Ascending aorta (tissue), 2 donors: Measurements from ENCODE around the gene ADCK1. TPM values are rescaled to one million over a fixed set of nuclear protein-coding genes. Genes with fewer than 3 reads are reported as not detected.
"Not testable (repeated sequence)": the region's sequence is repeated elsewhere in the genome, so short reads cannot be mapped to it uniquely, and the experiment has no call there.

Experiments used
- DNase-seq, 2 donors: peaks; one replicate each; pipeline ENCODE4 v3.0.0-alpha.2; 2019; ENCODE audit warnings: low spot score in 2 of 2
- H3K27ac ChIP-seq, 2 donors: fragments of 200-600 bp; sonication (generic); one replicate each; pipeline ENCODE4 v1.5.1; 2016 to 2017; ENCODE audit warnings: mild to moderate bottlenecking in 1 of 2
- H3K27me3 ChIP-seq: fragments of 200-600 bp; sonication (generic); one replicate; pipeline ENCODE4 v1.5.1; 2017
- H3K36me3 ChIP-seq, 2 donors: fragments of 200-600 bp; sonication (generic); one replicate each; pipeline ENCODE4 v1.5.1; 2016
- H3K4me1 ChIP-seq, 2 donors: fragments of 200-600 bp; sonication (generic); one replicate each; pipeline ENCODE4 v1.5.1; 2016 to 2017; ENCODE audit warnings: mild to moderate bottlenecking in 1 of 2
- H3K4me3 ChIP-seq, 2 donors: fragments of 200-600 bp; sonication (generic); one replicate each; pipeline ENCODE4 v1.5.1; 2016 to 2017; ENCODE audit warnings: mild to moderate bottlenecking in 1 of 2
- H3K9me3 ChIP-seq, 2 donors: fragments of 200-600 bp; sonication (generic); one replicate each; pipeline ENCODE4 v1.5.1; 2016
- intact Hi-C: fragments of 100-400 bp; cut with DNase I; formaldehyde crosslinking; loops from one replicate; pipeline ENCODE4 v1.15.1; 2023
- total RNA-seq: library from RNA; depleted of rRNA; stranded (reverse); fragments of >200 nt; gene quantifications from one replicate; pipeline ENCODE4 v1.1.0, GENCODE V29; 2016
- TF ChIP-seq, protein P1 (sequence below), 3 experiments: fragments of 200-600 bp in 2 of 3; fragments of 450-650 bp in 1 of 3; sonication (generic) in 2 of 3; IDR thresholded peaks; one replicate each; pipeline ENCODE4 v1.5.1; 2016 to 2019; ENCODE audit warnings: antibody characterized with exemption in 3 of 3, mild to moderate bottlenecking in 1 of 3, moderate library complexity in 1 of 3

The ADCK1 gene
- total RNA-seq, 1 donor from 2014 or later, result 0.43 TPM

DNA sequence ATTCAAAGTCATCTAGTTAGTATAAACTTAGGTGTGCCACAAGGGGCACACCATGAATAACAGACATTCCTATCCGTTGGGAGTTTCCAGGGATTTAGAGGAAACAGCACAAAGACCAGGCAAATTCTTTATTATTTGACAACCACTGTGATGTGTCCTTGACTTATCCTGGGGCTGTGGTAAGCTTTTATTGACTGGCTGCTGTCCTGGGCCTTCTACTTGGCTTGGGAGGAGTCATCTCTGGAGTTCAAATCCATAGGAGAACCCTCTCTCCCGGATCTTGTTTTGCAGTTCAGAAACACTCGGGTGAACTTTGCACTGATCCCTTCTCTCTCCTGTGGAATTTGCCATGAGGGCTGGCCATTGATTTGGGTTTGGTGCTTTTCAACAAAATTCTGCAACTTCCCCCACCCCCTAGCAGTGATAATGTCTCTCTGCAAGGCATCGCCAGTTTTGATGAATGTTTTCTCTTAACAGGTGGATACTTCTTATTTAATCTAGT, 136.3 kb downstream of the ADCK1 start:
- no peak overlapping the region for H3K4me3 ChIP-seq
- TF ChIP-seq, protein P1, sequence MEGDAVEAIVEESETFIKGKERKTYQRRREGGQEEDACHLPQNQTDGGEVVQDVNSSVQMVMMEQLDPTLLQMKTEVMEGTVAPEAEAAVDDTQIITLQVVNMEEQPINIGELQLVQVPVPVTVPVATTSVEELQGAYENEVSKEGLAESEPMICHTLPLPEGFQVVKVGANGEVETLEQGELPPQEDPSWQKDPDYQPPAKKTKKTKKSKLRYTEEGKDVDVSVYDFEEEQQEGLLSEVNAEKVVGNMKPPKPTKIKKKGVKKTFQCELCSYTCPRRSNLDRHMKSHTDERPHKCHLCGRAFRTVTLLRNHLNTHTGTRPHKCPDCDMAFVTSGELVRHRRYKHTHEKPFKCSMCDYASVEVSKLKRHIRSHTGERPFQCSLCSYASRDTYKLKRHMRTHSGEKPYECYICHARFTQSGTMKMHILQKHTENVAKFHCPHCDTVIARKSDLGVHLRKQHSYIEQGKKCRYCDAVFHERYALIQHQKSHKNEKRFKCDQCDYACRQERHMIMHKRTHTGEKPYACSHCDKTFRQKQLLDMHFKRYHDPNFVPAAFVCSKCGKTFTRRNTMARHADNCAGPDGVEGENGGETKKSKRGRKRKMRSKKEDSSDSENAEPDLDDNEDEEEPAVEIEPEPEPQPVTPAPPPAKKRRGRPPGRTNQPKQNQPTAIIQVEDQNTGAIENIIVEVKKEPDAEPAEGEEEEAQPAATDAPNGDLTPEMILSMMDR (IDR thresholded peaks at IDR 0.05), result no peak
- no peaks in the 10 kb centered on the region for H3K4me1 ChIP-seq
- no peak for DNase-seq
- no peaks in the 10 kb centered on the region for H3K27me3 ChIP-seq
- H3K27ac ChIP-seq, result no peak overlapping the region
- no peaks in the 10 kb centered on the region for H3K9me3 ChIP-seq
- peaks cover 0 to 31% of the 10 kb centered on the region in 2 donors for H3K36me3 ChIP-seq
- intact Hi-C loops, result no loop called here

DNA sequence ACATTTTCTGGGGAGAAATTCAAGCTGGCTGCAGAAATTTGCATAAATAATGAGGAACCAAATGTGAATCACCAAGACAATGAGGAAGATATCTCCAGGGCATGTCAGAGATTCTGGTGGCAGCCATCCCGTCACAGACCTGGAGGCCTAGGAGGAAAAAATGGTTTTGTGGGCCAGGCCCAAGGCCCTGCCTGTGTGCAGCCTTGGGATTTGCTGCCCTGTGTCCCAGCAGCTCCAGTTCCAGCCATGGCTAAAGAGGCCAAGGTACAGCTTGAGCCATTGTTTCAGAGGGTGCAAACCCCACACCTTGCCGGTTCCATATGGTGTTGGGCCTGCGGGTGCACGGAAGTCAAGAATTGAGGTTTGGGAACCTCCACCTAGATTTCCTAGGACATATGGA, 147.5 kb downstream of the ADCK1 start:
- DNase-seq, result no peak
- TF ChIP-seq, protein P1 (IDR thresholded peaks at IDR 0.05), result no peak

DNA sequence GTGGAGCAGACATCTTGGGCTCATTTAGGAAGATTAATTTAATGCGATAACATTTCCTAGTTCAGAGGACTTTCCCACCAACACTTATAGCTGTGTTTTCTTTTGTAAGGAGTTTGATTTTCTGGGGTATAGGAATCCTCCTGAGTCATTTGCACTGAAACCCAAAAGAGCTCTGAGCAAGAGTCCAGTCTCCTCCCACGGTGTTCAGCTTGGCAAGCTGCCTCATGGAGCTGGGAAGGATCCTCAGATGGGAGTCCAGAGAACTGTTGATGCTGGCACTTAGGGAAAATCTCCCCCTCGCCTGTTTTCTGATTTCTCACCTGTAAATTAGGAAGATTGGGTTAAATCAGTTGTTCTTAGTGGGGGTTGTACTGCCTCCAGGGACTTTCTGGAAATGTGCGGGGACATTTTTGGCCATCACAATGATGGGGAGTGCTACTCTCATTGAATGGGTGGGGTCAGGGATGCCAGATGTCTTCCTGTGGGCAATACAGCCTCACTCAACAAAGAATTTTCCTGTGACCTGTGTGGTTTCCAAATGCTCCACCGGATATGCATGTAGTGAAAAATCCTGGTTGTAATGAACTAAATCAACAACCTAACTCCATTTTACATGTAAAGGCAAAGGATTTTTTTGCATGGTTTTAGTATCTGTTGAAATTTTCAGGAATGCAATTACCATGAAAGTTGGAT, 150.6 kb downstream of the ADCK1 start:
- DNase-seq, result no peak
- TF ChIP-seq, protein P1 (IDR thresholded peaks at IDR 0.05), result no peak
- Histone ChIP-seq H3K4me3 (no peak overlapping the region), H3K36me3 (no peaks in the 10 kb centered on the region), H3K27me3 (no peaks in the 10 kb centered on the region), H3K9me3 (no peaks in the 10 kb centered on the region), H3K4me1 (no peaks in the 10 kb centered on the region), H3K27ac (no peak overlapping the region)
- intact Hi-C loops, result no loop called here

More for the DNA sequence above, 147.5 kb downstream of the ADCK1 start:
- no peaks in the 10 kb centered on the region for H3K4me1 ChIP-seq
- no peaks in the 10 kb centered on the region for H3K36me3 ChIP-seq
- no peaks in the 10 kb centered on the region for H3K27me3 ChIP-seq
- no peak overlapping the region for H3K27ac ChIP-seq
- H3K9me3 ChIP-seq, result no peaks in the 10 kb centered on the region
- intact Hi-C loops, result no loop called here
- H3K4me3 ChIP-seq, result no peak overlapping the region

DNA sequence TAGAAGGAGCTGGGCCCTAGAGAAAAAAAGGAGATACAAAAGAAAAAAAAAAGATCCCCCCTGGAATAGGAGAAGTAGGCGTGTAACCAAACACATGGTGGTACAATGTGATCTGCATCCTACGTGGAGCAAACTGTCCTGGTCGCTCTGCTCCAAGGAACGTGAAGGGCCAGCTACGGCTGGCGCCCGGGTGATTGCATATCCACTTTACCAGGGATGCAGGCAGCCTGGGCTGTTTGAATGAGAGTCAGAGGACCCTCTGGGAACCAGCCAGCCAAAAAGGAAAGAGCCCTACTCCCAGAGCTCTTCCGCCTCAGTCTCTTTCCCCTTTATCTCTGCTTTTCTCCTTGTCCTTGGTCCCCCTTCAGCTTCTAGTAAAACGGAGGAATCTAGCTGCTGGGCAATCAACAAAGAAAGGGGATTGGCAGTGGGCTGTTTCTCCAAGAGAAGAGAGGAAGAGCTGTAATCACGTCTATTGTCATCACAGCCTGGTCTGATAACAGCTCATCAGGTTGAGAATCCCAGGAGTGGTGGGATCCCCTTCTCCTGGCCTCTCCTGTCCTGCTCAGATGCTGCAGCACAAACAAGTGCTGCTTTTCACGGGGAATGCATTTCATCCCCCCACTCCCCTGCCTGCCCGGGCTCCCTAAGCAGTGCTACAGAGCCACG, 156.0 kb downstream of the ADCK1 start:
- H3K27me3 ChIP-seq, result no peaks in the 10 kb centered on the region
- no peaks in the 10 kb centered on the region for H3K4me1 ChIP-seq
- intact Hi-C loops, result no loop called here
- no peak for DNase-seq
- TF ChIP-seq, protein P1 (IDR thresholded peaks at IDR 0.05), result no peak
- H3K9me3 ChIP-seq, result no peaks in the 10 kb centered on the region
- H3K36me3 ChIP-seq, result no peaks in the 10 kb centered on the region
- H3K4me3 ChIP-seq, result no peak overlapping the region
- H3K27ac ChIP-seq, result no peak overlapping the region

DNA sequence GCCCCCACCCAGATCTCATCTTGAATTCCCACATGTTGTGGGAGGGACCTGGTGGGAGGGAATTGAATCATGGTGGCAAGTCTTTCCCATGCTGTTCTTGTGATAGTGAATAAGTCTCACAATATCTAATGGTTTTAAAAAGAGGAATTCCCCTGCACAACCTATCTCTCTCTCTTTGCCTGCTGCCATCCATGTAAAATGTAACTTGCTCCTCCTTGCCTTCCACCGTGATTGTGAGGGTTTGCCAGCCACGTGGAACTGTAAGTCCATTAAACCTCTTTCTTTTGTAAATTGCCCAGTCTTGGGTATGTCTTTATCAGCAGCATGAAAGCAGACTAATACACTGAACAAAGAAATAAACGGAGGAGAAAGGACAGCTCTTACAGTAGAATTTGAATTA, 159.8 kb downstream of the ADCK1 start:
- intact Hi-C loops, H3K4me1 ChIP-seq, H3K27ac ChIP-seq, H3K4me3 ChIP-seq, H3K27me3 ChIP-seq, DNase-seq, H3K36me3 ChIP-seq, H3K9me3 ChIP-seq: not testable (repeated sequence)

DNA sequence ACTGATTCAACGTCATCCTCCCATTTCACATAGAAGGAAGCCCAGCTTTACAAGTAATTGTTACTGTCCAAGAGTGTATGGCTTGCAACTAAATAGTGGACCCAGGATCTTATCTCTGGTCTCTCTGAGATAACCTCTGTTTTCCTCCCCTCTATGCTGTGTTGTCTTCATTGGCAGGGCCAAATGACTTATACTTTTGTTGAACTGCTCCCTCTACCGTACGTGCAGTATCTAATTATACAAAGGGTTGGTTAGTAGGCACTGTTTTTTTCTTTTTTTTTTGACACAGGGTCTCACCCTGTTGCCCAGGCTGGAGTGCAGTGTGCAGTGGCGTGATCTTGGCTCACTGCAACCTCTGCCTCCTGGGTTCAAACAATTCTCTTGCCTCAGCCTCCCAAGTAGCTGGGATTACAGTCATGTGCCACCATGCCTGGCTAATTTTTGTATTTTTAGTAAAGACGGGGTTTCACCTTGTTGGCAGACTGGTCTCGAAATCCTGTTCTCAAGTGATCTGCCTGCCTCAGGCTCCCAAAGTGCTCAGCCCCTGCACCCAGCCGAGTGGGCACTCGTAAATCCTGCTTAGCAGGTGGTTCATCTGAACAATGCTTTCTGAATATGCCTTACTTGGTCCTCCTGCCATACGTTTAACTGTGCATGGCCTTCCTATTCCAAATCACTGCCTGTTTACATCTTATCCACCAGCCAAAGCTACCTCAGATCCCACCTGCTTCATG, 162.1 kb downstream of the ADCK1 start:
- TF ChIP-seq, protein P1 (IDR thresholded peaks at IDR 0.05), result no peak
- no peaks in the 10 kb centered on the region for H3K27me3 ChIP-seq
- H3K36me3 ChIP-seq, result no peaks in the 10 kb centered on the region
- no peak overlapping the region for H3K27ac ChIP-seq
- intact Hi-C loops, result no loop called here
- no peak overlapping the region for H3K4me3 ChIP-seq
- no peak for DNase-seq
- H3K9me3 ChIP-seq, result no peaks in the 10 kb centered on the region
- H3K4me1 ChIP-seq, result no peaks in the 10 kb centered on the region
